ENCODE measurements around the gene RTN1.
A peak's percentile ranks its signal among the peaks of the same experiment; 100 is the strongest.

RTN1 gene

DNA sequence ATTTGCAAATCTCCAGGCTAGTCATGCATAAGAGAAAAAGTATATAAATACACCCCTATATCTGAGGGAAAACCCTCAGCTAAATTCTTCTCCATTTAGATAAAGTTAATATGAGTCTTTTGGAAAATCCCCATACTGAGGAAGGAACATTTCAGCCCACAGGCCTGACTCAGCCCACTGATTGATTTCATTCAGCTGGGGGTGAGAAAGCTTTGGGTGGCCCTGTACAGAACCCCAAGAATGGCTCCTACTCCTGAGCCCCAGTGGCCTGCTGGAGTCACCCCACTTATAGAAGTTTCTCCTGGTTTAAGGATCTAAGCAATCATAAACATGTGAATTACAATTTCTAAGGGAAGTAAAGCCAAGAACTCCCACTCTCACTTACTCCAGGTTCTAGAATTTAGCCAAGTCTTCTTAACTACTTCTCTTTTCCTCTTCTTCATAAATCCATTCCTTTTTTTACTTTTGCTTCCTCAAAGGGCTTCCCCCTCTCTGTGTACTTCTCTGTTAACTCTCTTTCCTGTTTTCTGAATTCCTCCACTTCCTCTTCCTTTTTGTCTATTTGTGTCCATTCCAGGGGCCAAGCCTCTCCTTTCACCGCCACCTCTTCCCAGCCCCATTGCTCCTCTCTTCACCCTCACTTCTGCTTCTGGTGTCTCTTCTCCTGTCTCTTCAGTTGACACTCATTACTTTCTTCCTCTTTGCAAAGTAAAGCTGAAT lies 21.0 kb downstream of the RTN1 start:
- no peak for DNase-seq (ENCODE audit: low spot score)

DNA sequence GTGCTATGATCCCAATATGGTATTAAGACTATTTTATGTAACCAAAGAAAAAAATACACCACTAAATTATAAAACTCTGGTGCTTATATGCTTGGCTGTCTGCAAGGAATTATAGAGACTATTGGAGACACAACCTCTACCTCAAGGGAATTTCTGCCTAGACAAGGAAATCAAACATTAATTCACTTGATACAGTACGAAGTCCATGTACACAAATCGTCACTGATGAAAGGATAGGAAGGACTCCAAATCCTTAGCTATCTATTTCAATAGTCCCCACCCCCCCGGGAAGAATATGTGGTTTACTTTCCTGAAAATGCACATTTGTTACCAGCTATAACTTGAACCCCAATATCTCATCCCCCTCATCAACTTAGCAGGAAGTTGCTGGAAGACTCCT lies 21.9 kb downstream of the RTN1 start:
- no peak for DNase-seq (ENCODE audit: low spot score)

DNA sequence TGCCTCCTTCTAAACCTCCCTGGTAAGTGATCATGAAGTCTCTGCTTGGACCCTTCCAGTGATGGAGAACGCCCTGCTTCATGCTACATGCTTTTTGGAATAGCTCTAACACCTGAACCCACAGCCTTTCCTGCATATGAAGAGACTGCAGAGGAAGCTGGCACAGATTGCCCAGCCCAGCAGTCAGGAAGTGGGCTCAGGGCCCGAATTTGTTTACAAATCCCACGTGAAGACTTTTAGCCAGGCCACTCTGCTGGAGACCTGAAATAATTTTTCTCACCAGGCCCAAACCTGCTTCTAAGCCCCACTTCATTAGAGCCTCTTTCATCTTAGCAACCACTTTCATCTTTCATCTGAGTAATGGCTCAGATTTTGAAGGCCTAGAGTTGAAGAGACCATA lies 22.9 kb downstream of the RTN1 start:
- no peak for DNase-seq (ENCODE audit: low spot score)

GRCh38 chr14:59846595-59846994 lies 24.0 kb downstream of the RTN1 start:
- DNase-seq (ENCODE audit: low spot score): no peak

- no peak for DNase-seq (ENCODE audit: low spot score)
Observed at GRCh38 chr14:59845245-59845644, 25.3 kb downstream of the RTN1 start.

- DNase-seq (ENCODE audit: low spot score): no peak
Observed at GRCh38 chr14:59844186-59844812, 26.3 kb downstream of the RTN1 start.

DNA sequence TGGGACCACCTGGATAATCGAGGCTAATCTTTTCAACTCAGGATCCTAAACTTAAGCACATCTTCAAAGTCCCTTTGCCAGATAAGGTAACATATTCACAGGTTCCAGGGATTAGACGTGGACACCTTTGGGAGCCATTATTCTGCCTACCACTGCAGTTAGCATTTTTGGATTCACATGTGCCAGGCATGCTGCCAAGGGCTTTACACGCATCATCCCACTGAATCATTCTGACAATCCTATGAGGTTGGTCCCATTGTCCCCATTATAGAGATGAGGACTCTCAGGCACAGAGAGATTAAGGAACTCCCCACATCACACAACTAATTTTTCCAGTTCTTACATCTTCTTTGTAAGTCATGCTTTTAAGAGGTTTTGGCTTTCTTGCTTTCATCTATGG lies 34.5 kb downstream of the RTN1 start:
- no peak for DNase-seq (ENCODE audit: low spot score)

GRCh38 chr14:59832653-59833294 lies 37.8 kb downstream of the RTN1 start:
- DNase-seq (ENCODE audit: low spot score): no peak

GRCh38 chr14:59831121-59831730 lies 39.4 kb downstream of the RTN1 start:
- DNase-seq (ENCODE audit: low spot score): no peak

DNA sequence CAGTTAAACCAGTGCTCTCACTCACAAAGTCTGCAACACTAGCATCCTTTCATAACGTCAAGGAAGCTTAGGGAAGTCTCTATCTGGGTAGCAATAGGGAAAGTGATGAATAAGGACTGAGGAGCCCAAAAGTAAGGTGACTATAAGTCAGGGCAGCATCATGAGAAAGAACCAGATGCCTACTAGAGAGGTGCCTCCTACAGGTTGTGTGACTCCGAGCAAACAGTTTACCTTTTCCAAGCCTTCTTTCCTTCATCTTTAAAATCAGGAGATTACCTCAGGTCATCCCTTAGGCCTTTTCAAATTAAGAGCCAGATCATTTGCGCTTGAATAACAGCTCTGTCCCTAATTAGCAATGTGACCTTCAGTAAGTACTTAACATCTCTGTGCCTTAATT lies 40.2 kb downstream of the RTN1 start:
- no peak for DNase-seq (ENCODE audit: low spot score)

GRCh38 chr14:59829469-59830337 lies 40.9 kb downstream of the RTN1 start:
- DNase-seq (ENCODE audit: low spot score): peak; percentile 83

DNA sequence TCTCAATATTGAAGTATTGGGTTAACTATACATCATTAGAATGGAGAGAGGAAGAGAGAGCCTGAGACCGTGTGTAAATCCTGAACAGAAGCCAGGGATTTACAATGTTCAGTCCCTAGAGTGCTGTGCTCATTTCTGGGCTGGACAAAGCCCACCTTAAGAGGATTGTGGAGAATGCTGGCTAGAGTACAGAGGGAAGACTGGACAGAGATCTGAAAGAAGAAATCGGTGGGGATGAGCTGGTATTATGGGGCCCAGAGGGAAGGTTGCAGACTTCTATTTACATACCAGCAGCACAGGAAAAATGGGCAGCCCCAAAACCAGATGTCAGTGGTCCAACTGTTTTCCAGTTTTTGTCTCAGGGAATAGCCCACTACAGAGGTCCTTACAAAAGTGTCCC lies 42.3 kb downstream of the RTN1 start:
- no peak for DNase-seq (ENCODE audit: low spot score)

- DNase-seq (ENCODE audit: low spot score): no peak
Observed at GRCh38 chr14:59827401-59827800, 43.2 kb downstream of the RTN1 start.

GRCh38 chr14:59826150-59826549 lies 44.4 kb downstream of the RTN1 start:
- no peak for DNase-seq (ENCODE audit: low spot score)

DNA sequence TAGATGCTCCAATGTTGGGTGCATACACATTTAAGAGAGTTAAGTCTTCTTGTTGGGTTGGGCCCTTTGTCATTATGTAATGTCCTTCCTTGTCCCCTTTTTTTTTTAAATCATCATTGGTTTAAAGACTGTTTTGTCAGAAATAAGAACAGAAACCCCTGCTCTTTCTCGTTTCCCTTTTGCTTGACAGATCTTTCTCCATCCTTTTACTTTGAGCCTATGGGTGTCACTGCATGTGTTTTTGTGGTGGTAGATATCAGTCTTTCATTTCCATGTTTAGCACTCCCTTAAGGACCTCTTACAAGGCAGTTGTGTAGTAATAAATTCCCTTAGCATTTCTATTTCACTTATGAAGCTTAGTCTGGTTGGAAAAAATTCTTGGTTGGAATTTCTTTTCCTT lies 47.4 kb downstream of the RTN1 start:
- DNase-seq (ENCODE audit: low spot score): no peak

- no peak for DNase-seq (ENCODE audit: low spot score)
Observed at GRCh38 chr14:59819446-59820088, 51.0 kb downstream of the RTN1 start.

- peak; percentile 13 for DNase-seq (ENCODE audit: low spot score)
Observed at GRCh38 chr14:59816941-59817340, 53.6 kb downstream of the RTN1 start.

DNA sequence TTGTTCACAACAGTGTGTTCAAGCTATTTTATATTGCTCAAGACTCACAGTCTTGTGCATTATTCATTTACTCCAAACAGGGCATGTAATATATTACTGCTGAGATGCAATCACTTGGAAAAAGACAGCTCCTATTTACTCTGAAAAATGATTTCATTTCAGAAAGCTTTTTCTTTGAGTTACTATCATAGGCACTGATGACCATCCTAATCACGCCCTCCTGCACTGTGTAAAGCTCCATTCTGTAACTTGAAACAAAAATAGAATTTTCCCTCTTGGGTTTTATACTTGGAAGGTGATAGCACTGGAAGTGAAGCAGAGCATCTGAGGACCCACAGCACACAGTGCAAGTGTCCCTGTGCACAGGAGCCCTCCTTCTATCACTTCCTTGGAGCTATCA lies 55.6 kb downstream of the RTN1 start:
- DNase-seq (ENCODE audit: low spot score): no peak

GRCh38 chr14:59811815-59812214 lies 58.8 kb downstream of the RTN1 start:
- DNase-seq (ENCODE audit: low spot score): no peak

- no peak for DNase-seq (ENCODE audit: low spot score)
Observed at GRCh38 chr14:59811073-59811472, 59.5 kb downstream of the RTN1 start.

GRCh38 chr14:59803052-59803540 lies 67.5 kb downstream of the RTN1 start:
- DNase-seq (ENCODE audit: low spot score): no peak
